ENCODE results near the gene ZMIZ1.

Gene ZMIZ1

GRCh38 chr10:79308016-79308415 is 239.2 kb downstream of the ZMIZ1 start:
- DNase-seq (ENCODE audit: low read depth): no peak

- DNase-seq (ENCODE audit: low read depth): no peak
Observed at GRCh38 chr10:79308969-79309665, 240.4 kb downstream of the ZMIZ1 start.

DNA sequence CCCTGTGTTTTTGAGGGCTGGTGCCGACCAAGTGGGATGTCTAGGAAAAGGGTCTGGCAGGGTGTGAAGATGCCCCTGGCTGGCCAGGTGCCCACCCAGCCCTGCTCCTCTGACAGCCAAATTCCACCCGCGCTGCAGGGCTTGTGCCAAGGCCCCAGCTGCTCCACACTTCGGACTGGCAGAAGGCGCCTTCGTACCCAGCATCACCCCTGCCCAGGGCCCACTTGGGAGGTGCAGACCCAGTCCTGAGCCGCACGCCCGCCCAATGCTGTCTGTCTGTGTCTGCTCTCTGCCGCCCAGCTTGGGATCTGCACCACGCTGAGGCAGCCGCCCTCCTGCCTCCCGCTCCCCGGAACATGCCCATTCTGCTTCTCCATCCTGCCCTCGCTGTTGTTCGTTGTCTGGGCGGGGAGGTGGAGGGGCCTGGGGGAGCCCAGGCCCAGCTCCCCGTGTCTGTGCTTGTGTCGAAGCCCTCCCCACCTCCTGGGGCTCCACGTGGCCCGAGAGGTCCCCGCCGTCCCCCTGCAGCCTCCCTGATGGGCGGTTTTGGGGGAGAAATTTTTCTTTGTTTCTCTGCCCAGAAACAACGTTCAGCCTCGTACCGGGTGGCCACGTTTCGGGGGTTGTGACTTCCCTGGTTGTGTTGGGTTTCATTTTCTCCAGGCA is 241.6 kb downstream of the ZMIZ1 start:
- no peak for DNase-seq (ENCODE audit: low read depth)

DNA sequence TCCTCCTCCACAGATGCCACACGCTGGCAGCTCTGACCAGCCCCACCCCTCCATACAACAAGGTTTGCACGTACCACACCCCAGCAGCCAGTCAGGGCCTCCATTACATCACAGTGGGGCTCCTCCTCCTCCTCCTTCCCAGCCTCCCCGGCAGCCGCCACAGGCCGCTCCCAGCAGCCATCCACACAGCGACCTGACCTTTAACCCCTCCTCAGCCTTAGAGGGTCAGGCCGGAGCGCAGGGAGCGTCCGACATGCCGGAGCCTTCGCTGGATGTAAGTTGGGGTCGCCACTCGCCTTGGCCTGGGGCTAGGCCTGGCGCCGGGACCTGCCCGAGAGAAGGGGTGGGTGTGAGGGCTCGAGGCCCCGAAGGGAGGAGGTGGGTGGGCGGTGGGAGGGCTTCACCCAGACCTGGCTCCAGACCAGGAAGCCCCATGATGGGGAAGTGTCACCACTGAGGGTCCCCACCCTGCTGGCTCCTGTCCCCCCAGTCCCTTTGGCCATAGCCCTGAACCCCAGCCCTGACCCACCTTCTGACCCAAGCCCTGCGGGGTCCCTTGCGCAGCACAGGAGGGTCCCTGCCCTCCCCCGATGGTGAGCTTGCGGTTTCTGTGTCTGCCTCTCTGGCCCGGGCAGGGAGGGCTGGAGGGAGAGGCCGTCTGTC is 242.3 kb downstream of the ZMIZ1 start:
- no peak for DNase-seq (ENCODE audit: low read depth)

DNA sequence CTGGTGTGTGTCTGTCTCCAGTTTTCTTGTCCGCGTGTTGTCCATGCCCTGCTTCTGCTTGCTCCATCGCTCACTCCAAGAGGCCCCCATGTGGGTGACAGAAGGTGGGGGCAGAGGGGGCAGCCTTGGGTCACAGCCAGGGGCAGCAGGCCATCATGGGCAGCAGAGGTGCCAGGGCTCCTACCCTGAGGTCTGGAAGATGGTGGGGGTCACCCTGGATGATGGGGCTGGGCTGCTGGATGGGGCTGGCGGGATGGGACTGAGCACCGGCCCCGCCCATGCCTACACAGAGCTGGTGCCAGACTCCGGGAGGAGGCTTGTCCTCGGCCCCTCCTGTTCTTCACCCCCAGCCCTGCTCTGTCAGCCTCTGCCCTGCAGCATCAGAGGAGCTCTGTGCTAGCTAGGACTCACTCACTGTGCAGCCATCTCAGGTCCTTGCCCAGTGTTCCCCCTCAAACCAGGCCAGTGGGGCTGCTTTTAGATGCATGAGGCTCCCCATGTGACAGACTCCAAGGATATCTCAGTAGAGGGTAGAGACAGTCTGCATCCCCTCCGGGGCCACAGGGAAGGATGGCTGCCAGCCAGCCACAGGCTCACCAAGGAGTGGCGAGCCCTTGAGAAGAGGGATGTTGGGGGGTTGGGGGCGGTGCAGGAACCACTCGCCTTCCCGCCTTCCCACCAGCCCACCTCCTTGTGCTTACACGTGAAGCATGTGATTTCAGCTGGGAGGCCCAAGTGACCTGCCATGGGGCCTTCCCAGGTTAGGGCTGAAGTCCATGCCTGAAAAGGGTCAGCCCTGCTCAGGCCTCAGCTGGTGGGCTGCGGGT is 243.0 kb downstream of the ZMIZ1 start:
- no peak for DNase-seq (ENCODE audit: low read depth)

DNA sequence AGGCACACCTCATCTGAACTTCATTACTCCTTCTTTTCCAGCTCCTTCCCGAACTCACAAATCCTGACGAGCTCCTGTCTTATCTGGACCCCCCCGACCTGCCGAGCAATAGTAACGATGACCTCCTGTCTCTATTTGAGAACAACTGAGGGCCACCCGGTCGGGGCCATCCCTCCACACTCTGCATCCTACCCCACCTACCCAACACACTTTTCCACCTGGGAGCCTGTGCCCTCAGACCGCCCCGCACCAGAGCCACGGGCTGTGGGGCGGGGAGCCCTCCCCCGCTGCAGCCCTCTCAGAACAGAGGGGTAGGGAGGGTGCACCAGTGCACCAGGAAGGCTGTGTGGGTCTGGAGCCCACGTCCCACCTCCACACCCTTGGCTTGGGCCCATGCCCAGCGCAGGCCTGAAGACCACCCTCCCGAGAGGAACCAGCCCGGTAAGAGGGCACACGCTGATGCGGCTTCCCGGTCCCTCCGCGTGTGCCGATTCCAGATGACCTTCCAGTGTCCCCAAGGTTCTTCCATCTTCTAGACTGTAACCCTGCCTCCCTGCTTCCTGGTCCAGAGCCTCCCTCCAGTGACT is 243.9 kb downstream of the ZMIZ1 start:
- DNase-seq (ENCODE audit: low read depth): no peak

DNA sequence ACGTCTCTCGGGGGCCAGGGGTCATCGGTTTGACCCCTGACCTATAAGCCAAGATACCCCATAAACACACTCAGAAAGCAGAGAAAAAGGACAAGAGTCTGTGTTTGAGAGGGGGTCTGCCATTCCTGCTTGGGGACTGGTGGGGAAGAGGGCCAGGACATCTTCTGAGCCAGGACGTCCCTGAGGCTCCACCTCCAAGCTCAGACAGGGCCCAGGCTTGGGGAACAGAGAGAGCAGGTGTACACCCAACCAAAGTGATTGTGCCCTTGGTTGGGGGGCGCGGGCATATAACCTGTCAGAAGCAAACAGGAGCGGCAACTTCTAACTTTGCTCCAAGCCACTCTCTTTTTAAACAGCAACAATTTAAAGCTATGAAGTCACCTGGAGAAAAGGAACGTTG is 244.6 kb downstream of the ZMIZ1 start:
- no peak for DNase-seq (ENCODE audit: low read depth)

DNA sequence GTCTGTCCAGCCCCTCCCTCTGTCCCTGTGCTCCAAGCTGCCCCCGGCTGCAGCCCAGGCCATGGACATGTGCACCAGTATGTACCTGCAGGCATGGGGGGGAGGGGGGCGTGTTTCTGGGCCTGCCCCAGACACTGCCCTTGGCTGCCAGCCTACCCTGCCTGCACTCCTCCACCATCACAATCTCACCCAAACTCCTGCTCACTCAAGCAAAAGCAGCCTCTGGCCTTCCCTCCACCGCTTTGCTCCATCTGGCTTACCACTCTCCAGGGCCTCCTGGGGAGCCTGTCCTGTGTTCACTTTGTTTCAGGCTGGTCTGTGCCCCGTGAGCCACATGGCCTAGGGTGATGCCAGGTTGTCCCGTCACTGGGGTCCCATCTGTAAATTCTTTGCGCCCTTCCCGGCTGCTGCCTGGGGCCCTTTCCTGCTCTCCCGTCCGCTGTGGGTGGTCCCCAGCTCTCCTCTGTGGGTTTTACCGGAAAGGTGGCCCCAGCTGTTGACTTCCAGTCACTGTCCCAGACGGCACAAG is 245.2 kb downstream of the ZMIZ1 start:
- no peak for DNase-seq (ENCODE audit: low read depth)

- no peak for DNase-seq (ENCODE audit: low read depth)
Observed at GRCh38 chr10:79314761-79315601, 246.2 kb downstream of the ZMIZ1 start.

DNA sequence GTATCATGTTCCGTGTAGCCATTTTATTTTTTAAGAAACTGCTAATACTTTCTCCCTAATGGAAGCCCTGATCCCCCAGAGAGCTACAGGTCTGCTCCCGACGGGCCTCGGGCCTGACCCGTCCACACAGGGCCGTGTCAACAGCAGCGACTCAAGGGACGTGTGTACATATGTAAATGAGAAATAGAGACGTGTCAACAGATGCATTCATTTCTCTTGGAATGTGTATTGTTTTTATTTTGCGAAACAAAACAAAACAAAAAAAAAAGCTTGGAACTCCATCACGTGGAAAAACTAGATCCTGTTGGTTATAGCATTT is 246.8 kb downstream of the ZMIZ1 start:
- no peak for DNase-seq (ENCODE audit: low read depth)

GRCh38 chr10:79316671-79317431 is 248.1 kb downstream of the ZMIZ1 start:
- DNase-seq (ENCODE audit: low read depth): no peak

GRCh38 chr10:79318369-79318768 is 249.6 kb downstream of the ZMIZ1 start:
- no peak for DNase-seq (ENCODE audit: low read depth)

GRCh38 chr10:79319115-79319771 is 250.5 kb downstream of the ZMIZ1 start:
- DNase-seq (ENCODE audit: low read depth): no peak

DNA sequence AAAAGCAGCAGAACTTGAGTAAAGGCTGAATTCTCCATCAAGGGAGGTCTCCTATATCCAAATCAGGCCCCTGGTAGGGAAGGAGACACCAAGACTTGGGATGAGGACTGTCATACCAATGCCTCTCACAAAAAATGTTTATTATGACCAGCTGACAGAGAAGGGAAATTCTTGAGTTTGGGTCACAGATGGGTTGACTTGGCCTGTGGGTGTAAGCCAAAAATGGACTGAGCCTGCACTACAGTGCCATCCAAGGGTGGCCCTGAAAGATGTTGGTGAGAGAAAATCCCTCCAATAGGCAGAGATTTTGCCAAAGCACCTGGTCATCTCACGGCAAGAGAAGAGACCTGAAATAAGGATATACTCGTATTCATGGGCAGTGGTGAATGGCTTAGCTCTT is 251.6 kb downstream of the ZMIZ1 start:
- DNase-seq (ENCODE audit: low read depth): no peak

GRCh38 chr10:79320820-79321493 is 252.2 kb downstream of the ZMIZ1 start:
- peak; percentile 81 for DNase-seq (ENCODE audit: low read depth)

- DNase-seq (ENCODE audit: low read depth): no peak
Observed at GRCh38 chr10:79321494-79321882, 252.7 kb downstream of the ZMIZ1 start.

- no peak for DNase-seq (ENCODE audit: low read depth)
Observed at GRCh38 chr10:79321951-79322350, 253.2 kb downstream of the ZMIZ1 start.

GRCh38 chr10:79322616-79323543 is 254.1 kb downstream of the ZMIZ1 start:
- DNase-seq (ENCODE audit: low read depth): peak; percentile 90

All from iris pigment epithelial cell (primary cell).